DMS53 treated with DMSO at 0.1 percent for 48 hours (cell line): Measurements from ENCODE around the gene RASGEF1C.

Experiments
- DNase-seq: peaks from one replicate; lab custom pipeline; 2025; ENCODE audit not compliant: unreplicated experiment; lab: John Stamatoyannopoulos, UW

RASGEF1C gene

GRCh38 chr5:180180421-180180820, 28.6 kb downstream of the RASGEF1C start:
- DNase-seq = no peak

GRCh38 chr5:180179442-180180420, 29.3 kb downstream of the RASGEF1C start:
- no peak for DNase-seq

DNA sequence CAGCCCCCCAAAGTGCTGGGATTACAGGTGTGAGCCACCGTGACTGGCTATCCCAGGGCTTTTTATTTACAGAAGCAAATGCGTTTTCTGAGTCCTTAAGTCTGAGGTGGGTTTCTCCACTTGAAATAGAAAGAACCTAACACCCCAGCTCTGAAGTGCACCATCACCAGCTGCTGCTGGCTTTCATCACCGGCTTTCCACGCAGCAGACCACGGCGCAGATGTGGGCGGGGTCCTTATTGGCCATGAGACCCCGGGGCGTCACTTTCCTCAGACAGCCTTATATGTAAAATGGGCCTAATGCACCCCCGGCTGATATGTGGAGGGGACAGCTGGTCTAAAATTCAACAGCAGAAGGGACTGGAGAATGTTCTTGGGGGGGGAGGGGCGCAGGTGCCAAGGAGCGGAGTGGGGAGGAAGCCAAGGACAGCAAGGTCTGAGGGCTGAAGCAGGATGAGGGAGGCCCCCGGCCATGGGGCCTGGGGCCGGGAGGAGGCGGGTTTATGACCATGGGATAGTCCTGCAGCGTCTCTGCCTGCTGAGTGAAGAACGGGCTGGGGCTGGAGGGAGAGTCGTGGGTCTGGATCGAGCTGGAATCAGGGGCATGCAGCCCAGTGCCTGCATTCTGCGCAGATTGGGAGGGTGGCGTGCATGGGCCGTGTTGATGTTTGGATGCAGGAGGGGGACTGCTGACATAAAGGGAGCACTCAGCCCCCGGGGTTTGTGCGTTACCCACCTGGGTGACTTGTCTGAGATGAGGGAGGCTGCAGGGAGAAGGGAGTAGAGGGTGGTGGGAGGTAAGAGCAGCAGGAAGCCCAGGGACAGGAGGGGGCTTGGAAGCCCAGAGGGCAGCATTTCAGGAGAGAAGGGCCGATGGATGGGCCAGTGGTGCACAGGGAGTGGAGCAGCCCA, 30.2 kb downstream of the RASGEF1C start:
- DNase-seq = no peak

GRCh38 chr5:180176191-180176590, 32.8 kb downstream of the RASGEF1C start:
- DNase-seq = no peak

DNA sequence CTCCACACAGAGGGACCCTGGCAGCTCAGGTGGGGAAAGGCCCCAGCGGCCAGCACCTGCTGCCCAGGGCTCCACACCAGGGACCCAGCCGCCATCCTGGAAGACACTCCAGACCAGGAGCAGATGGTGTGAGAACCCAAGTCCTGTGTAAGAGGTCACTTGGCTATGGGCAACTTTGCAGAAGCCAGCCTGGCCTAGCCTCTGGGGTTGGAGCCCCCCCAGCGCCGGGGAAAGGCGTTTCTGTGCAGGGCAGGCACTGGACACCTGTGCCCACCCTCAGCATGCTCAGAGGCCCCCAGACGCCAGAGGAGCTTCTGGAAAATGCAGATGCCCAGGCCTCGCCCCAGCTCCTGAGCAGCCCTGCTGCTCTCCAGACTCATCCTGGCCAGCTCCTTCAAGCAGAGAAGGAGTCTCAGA, 34.0 kb downstream of the RASGEF1C start:
- no peak for DNase-seq

- DNase-seq = no peak
Measured at GRCh38 chr5:180174587-180174972, 34.4 kb downstream of the RASGEF1C start.

DNA sequence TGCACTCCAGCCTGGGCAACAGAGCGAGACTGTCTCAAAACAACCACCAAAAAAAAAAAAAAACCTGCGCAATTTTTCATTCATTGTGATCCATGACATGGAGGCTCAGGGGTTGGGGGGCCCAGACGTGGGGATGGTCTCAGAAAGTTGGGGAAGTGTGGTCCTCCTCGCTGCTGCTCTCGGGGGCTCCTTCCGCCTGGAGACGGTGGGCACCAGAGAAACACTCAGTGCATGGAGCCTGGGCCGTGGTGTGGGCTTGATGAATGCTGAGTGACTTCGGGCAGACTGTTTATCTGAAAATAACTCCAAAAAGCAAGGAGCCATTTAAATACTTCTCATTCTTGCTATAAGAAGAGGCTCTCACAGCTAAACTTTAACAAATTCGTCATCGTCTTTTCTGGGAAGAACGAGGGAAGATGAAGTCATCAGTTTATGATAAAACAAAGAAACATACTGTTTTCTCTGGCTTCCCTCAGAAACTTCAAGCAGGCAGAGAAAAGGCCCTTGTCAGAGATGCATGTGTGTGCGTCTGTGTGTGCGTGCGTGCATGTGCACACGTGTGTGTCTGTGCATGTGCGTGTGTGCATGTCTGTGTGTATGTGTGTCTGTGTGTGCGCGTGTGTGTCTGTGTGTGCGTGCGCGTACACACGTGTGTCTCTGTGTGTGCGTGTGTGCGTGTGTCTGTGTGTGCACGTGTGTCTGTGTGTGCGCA, 35.0 kb downstream of the RASGEF1C start:
- no peak for DNase-seq

- DNase-seq = no peak
Measured at GRCh38 chr5:180173198-180173544, 35.8 kb downstream of the RASGEF1C start.

DNA sequence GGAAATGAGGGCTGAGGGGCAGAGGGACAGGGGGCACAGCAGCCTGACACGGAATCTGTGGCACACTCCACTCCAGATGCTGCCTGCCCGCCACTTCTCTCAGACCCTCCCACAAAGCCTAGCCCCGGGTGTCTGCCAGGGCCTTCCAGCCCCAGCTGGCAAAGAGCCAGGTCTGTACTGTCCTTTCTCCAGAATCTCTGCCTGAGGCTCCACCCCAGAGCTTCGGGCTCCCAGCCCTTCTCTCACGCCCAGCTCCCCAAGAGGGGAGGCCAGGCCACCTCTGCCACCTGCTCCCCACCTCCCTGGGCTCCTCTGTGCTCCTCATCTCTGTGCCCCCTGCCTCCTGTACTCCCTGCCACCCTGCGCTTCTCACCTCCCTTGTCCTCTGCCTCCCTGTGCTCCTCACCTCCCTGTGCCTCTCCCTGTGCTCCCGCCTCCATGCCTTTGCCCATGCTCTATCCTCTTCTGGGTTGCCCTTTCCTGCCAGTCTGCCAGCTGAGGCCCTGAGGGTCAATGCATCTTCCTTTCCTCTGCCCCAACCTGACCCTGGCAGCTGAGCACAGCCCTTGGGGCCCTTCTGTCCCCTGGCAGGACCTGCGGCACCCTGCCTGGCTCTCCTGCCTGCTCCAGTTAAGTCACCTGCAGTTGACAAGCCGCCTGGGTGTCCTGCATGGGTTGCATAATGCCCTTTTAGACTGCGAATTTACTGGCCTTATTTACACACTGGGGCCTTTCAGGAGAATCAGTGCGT, 36.4 kb downstream of the RASGEF1C start:
- no peak for DNase-seq

DNA sequence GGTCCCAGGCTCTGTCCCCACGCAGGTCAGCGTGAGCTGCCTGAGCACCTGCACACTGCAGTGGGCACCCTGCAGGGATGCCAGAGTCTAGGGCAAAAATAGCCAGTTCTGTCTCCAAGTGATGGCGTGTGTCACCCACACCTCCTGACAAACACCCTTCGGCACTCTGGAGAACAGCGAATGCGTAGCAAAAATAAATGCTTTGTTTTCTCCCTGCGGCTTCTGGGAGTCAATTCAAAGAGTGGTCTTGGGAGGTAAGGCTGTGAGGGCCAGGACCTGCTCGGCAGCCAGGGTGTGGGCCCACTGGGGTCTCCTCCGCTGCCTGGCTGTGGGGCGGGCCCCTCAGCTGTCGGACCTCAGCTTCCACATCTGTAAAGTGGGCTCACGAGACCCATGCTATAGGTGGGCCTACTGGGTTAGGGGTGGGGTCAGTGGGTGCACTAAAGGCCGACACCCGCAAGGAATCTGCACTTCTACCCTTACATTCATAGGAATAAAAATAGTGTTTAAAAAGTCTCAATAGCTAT, 37.4 kb downstream of the RASGEF1C start:
- DNase-seq = no peak

DNA sequence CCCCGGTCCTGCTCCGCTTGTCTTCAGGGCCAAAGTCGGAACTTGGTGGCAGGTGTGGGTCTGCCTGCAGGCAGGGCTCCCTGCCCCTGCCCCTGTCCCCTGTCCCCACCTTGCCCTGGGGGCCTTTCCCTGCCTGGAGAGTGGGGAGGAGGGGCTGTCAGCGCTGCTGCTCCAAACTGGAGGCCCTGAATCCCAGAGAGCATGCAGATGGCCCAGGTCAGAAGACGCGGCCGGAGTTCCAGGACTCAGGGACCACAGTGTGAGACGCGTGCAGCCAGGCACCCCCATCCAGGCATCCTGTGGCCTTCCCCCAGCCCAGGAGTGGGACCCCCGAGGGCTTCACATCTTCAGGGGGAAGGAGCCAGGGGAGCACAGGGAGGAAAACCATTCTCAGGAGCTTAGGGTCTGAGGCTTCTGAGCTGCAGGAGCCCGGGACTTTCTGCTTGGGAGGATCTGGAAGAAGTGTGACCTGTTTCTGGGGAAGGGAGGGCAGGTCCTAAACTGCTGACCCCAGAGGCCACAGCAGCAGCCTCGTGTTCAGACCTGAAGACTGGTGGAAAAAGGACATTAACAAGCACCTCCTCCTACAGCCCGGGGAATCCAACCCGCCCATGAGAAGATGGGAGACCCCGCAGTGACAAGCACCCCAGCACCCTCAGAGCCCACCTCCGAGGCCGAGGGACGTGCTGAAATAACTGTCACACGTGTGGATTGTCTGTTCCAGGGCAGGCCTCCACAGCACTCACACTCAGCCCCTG, 38.0 kb downstream of the RASGEF1C start:
- no peak for DNase-seq

GRCh38 chr5:180170106-180170809, 38.8 kb downstream of the RASGEF1C start:
- no peak for DNase-seq

GRCh38 chr5:180169248-180170105, 39.5 kb downstream of the RASGEF1C start:
- DNase-seq = no peak

- no peak for DNase-seq
Measured at GRCh38 chr5:180168758-180169157, 40.3 kb downstream of the RASGEF1C start.

- no peak for DNase-seq
Measured at GRCh38 chr5:180166176-180166575, 42.8 kb downstream of the RASGEF1C start.

DNA sequence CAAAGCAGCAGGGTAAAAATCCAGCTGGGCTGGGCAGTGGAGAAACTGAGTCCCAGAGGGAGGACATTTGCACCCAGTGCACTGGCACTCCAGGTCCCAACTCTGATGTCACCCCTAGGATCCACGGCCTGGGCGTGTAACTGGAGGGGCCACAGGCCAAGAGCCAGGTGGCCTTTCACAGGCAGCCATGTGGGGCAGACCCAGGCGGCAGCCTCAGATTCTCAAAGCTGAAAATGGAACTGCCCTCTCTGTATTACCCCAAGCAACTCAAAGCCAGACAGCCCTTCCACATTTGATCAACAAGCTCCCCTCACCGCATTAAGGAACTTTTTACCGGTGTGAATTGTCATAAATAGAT, 46.7 kb downstream of the RASGEF1C start:
- DNase-seq = no peak

DNA sequence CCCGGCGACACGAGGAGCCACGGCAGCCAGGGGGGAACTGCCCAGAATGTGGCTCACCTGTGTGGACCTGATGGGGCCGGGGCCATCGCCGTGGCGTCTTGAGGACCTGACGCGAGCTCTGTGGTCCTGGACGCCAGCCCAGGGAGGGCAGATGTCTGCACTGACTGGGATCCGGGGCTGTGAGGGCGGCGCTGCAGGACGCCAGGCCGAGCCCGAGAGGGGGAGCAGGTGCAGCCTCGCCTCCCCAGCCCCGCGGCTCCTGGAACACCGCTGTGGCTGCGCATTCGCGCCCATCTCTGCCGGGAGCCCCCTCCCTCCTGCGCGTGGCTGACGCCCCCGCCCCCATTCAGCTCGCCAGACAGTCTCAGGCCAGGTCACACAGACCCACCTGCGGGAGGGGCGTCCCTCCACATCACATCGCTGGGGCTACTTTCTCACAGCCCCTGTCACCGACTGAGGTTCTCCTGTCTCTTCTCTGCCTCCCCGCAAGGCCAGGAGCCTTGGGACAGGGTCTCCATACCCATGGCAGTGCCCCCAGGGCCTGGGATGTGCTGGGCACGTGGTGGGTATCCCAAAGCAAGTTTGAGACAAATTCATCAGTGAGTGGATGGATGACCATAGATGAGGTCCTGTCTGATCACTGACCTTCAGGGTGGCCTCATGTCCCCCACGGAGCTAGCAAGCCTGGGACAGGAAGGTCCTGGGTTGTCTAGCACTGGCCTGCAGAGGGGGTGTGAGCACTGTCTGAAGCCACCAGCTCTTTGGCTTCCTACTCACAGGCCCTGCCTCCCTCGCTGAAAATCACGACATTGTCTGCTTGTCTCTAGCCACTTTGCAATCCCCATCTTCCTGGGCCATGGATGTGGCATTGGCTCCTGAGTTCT, 47.3 kb downstream of the RASGEF1C start:
- no peak for DNase-seq
